GM06990 (cell line): ENCODE results near the gene QPRT.
"Not testable (repeated sequence)": the region's sequence is repeated elsewhere in the genome, so short reads cannot be mapped to it uniquely, and the experiment has no call there.

Experiments
- DNase-seq: peaks from one replicate; pipeline ENCODE4 v3.0.0-alpha.2; 2011; ENCODE audit not compliant: insufficient read length; ENCODE audit errors: extremely low read depth
- H3K27me3 ChIP-seq: replicated peaks from 2 replicates; pipeline ENCODE4 v1.6.0; 2011; ENCODE audit warnings: low read length; ENCODE audit not compliant: control insufficient read depth, insufficient read depth
- H3K36me3 ChIP-seq: 2 replicates; pipeline ENCODE4 v1.5.1; 2011; ENCODE audit warnings: low read length; ENCODE audit not compliant: control insufficient read depth, insufficient read depth
- H3K4me3 ChIP-seq: replicated peaks from 2 replicates; pipeline ENCODE4 v1.5.1; 2011; ENCODE audit warnings: low read depth, mild to moderate bottlenecking, control low read depth, low read length
- CTCF ChIP-seq: IDR thresholded peaks from 2 replicates; pipeline ENCODE4 v1.5.1; 2011; ENCODE audit warnings: low read length, control low read depth, mild to moderate bottlenecking, inconsistent platforms; ENCODE audit not compliant: insufficient read depth, poor library complexity, severe bottlenecking

The QPRT gene

GRCh38 chr16:29700253-29700987, 21.4 kb downstream of the QPRT start:
- DNase-seq: peak; percentile 67
- peak; percentile 88 for TF ChIP-seq CTCF
- Histone ChIP-seq H3K36me3 (no peaks in the 10 kb centered on the region; the same call in 1 of the 2 replicates), H3K4me3 (no peak overlapping the region), H3K27me3 (no peaks in the 10 kb centered on the region)

GRCh38 chr16:29701214-29701555, 22.2 kb downstream of the QPRT start:
- DNase-seq: no peak
- Histone ChIP-seq H3K36me3 (no peaks in the 10 kb centered on the region; the same call in 1 of the 2 replicates), H3K4me3 (no peak overlapping the region), H3K27me3 (no peaks in the 10 kb centered on the region)
- no peak for TF ChIP-seq CTCF

GRCh38 chr16:29702269-29702668, 23.3 kb downstream of the QPRT start:
- TF ChIP-seq CTCF: no peak
- Histone ChIP-seq H3K36me3 (no peaks in the 10 kb centered on the region; the same call in 1 of the 2 replicates), H3K4me3 (peak overlapping the region; percentile 18; the same call in 1 of the 2 replicates), H3K27me3 (no peaks in the 10 kb centered on the region)
- peak; percentile 47 for DNase-seq

DNA sequence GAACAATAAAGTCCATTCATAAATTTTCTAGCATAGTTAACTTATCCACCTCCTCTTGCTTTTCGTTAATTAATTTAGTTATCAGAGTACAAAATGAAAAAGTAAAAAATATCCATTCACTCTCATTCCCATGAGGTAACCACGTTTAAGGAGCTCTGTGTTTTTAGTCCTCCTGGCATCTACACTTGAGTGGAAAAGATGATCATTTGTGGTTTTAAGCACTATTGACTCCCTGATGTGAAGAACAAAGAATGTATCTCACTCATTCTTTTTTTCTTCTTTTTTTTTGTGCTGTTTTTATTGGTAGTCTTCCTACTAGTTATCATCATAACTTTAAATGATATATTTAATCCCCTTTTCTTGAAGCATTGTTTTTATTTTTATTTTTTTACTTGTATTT, 26.1 kb downstream of the QPRT start:
- Histone ChIP-seq H3K27me3 (no peaks in the 10 kb centered on the region), H3K4me3 (no peak overlapping the region), H3K36me3 (no peaks in the 10 kb centered on the region)
- DNase-seq: no peak
- no peak for TF ChIP-seq CTCF

DNA sequence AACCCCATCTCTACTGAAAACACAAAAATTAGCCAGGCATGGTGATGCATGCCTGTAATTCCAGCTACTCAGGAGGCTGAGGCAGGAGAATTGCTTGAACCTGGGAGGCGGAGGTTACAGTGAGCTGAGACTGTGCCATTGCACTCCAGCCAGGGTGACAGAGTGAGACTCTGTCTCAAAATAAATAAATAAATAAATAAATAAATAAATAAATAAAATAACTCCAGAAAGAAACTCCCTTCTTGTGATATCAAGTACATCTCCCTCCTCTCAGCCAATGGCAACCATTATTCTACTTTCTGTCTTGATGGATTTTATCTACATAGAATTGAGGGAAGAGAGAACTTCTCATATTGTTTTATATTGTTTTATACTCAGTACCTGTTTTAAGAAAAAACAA, 28.2 kb downstream of the QPRT start:
- H3K4me3 ChIP-seq, H3K27me3 ChIP-seq, H3K36me3 ChIP-seq, DNase-seq: not testable (repeated sequence)

GRCh38 chr16:29708917-29709600, 30.1 kb downstream of the QPRT start:
- Histone ChIP-seq H3K27me3 (no peaks in the 10 kb centered on the region), H3K36me3 (no peaks in the 10 kb centered on the region), H3K4me3 (no peak overlapping the region)
- no peak for DNase-seq
- no peak for TF ChIP-seq CTCF

DNA sequence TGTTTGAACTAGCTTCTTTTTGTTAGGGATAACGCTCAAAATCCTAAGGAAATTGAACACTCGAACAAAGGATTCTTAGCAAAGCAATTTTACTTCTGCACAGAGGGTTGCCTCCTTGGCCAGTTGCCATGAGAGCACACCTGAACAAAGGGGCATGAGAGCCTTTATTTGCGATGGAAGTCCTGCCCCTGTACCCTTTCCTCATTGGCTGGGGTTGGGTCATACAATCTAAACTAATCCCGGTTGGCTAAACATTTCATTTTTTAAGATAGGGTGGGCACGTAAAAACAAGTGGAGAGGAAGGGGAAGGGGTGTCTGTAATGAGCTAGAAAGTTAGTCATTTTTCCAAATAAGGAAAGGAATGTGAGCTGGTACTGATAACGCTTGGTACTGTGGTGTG, 30.7 kb downstream of the QPRT start:
- not testable (repeated sequence) for H3K27me3 ChIP-seq, H3K36me3 ChIP-seq, H3K4me3 ChIP-seq, DNase-seq
